ENCODE results near the gene DLGAP4. TPM values are rescaled to one million over a fixed set of nuclear protein-coding genes. Genes with fewer than 3 reads are reported as not detected.

The DLGAP4 gene
- total RNA-seq, 1 experiment from 2014 or later = 80.3 TPM

GRCh38 chr20:36310215-36310981 lies 4.3 kb downstream of the DLGAP4 start:
- TF ChIP-seq CTCF (IDR thresholded peaks at IDR 0.05; ENCODE audit: unreplicated experiment) = no peak
- CTCF ChIA-PET = interaction anchor here (0.7 kb wide), 1 partner anchor 10 kb away, joined by 4 read pairs; no protein-coding TSS in a partner anchor
- no peaks in the 10 kb centered on the region for H3K36me3 Mint-ChIP-seq (ENCODE audit: insufficient read depth, unreplicated experiment)
- POLR2A ChIA-PET = no interaction called here
- DNase-seq (ENCODE audit: unreplicated experiment) = no peak
- H3K27ac Mint-ChIP-seq (ENCODE audit: low read depth, unreplicated experiment) = no peak overlapping the region
- peaks cover 68% of the 10 kb centered on the region for H3K27me3 Mint-ChIP-seq (ENCODE audit: insufficient read depth, unreplicated experiment)
- H3K4me1 Mint-ChIP-seq (ENCODE audit: insufficient read depth, unreplicated experiment) = no peaks in the 10 kb centered on the region
- H3K9me3 Mint-ChIP-seq (ENCODE audit: unreplicated experiment) = no peaks in the 10 kb centered on the region
- no TSS peak for BruUV-seq (replicated peaks)
- intact Hi-C loops (cut with micrococcal nuclease) = no loop called here
- H3K4me3 Mint-ChIP-seq (ENCODE audit: unreplicated experiment) = no peak overlapping the region

- no peak overlapping the region for H3K4me3 Mint-ChIP-seq (ENCODE audit: unreplicated experiment)
- H3K27me3 Mint-ChIP-seq (ENCODE audit: insufficient read depth, unreplicated experiment) = peaks cover 70% of the 10 kb centered on the region
These were observed 5.2 kb downstream of the DLGAP4 start for GRCh38 chr20:36311141-36311853.

GRCh38 chr20:36311854-36312723 lies 6.0 kb downstream of the DLGAP4 start:
- TF ChIP-seq CTCF (IDR thresholded peaks at IDR 0.05; ENCODE audit: unreplicated experiment) = no peak
- intact Hi-C loops (cut with micrococcal nuclease) = no loop called here
- Mint-ChIP-seq H3K36me3 (ENCODE audit: insufficient read depth, unreplicated experiment) (no peaks in the 10 kb centered on the region), H3K27ac (ENCODE audit: low read depth, unreplicated experiment) (no peak overlapping the region), H3K4me3 (ENCODE audit: unreplicated experiment) (no peak overlapping the region), H3K9me3 (ENCODE audit: unreplicated experiment) (no peaks in the 10 kb centered on the region), H3K4me1 (ENCODE audit: insufficient read depth, unreplicated experiment) (no peaks in the 10 kb centered on the region), H3K27me3 (ENCODE audit: insufficient read depth, unreplicated experiment) (peaks cover 78% of the 10 kb centered on the region)
- no TSS peak for BruUV-seq (replicated peaks)
- ChIA-PET CTCF (interaction anchor here (0.6 kb wide), 1 partner anchor 113 kb away, joined by 3 read pairs; no protein-coding TSS in a partner anchor), POLR2A (no interaction called here)
- DNase-seq (ENCODE audit: unreplicated experiment) = no peak

More at GRCh38 chr20:36311141-36311853, 5.2 kb downstream of the DLGAP4 start:
- no peaks in the 10 kb centered on the region for H3K36me3 Mint-ChIP-seq (ENCODE audit: insufficient read depth, unreplicated experiment)
- intact Hi-C loops (cut with micrococcal nuclease) = no loop called here
- CTCF ChIA-PET = interaction anchor here (0.7 kb wide), 1 partner anchor 9 kb away, joined by 4 read pairs; no protein-coding TSS in a partner anchor
- no peak for TF ChIP-seq CTCF (IDR thresholded peaks at IDR 0.05; ENCODE audit: unreplicated experiment)
- H3K27ac Mint-ChIP-seq (ENCODE audit: low read depth, unreplicated experiment) = no peak overlapping the region
- POLR2A ChIA-PET = no interaction called here
- peak; percentile 14 for DNase-seq (ENCODE audit: unreplicated experiment)
- no peaks in the 10 kb centered on the region for H3K9me3 Mint-ChIP-seq (ENCODE audit: unreplicated experiment)
- no TSS peak for BruUV-seq (replicated peaks)
- no peaks in the 10 kb centered on the region for H3K4me1 Mint-ChIP-seq (ENCODE audit: insufficient read depth, unreplicated experiment)
